HEK293 (cell line): ENCODE measurements around the gene PTPRK.

Source experiments
- INSM2 ChIP-seq: fragments of 450-650 bp; formaldehyde crosslinking; IDR thresholded peaks from 2 replicates; pipeline ENCODE4 v1.5.1; 2016; ENCODE audit warnings: missing biosample characterization, missing genetic modification characterization
- KLF16 ChIP-seq: fragments of 450-650 bp; formaldehyde crosslinking; IDR thresholded peaks from 2 replicates; pipeline ENCODE4 v1.5.1; 2017; ENCODE audit warnings: missing biosample characterization, missing genetic modification characterization
- KLF8 ChIP-seq: fragments of 450-650 bp; formaldehyde crosslinking; IDR thresholded peaks from 2 replicates; pipeline ENCODE4 v1.5.1; 2016; ENCODE audit warnings: missing biosample characterization, missing genetic modification characterization
- SETDB1 ChIP-seq: IDR thresholded peaks from one replicate; pipeline ENCODE4 v1.6.1; 2017; ENCODE audit warnings: mild to moderate bottlenecking, low read length, moderate library complexity, mixed read lengths; ENCODE audit not compliant: insufficient read length
- ZFHX2 ChIP-seq: fragments of 450-650 bp; formaldehyde crosslinking; conservative IDR thresholded peaks from 2 replicates; pipeline ENCODE4 v1.5.1; 2016; ENCODE audit warnings: missing biosample characterization, missing genetic modification characterization
- ZNF121 ChIP-seq: fragments of 450-650 bp; formaldehyde crosslinking; IDR thresholded peaks from 2 replicates; pipeline ENCODE4 v1.5.1; 2016; ENCODE audit warnings: missing biosample characterization, missing genetic modification characterization
- ZNF138 ChIP-seq: fragments of 450-650 bp; formaldehyde crosslinking; IDR thresholded peaks from 2 replicates; pipeline ENCODE4 v1.5.1; 2016; ENCODE audit warnings: missing biosample characterization, missing genetic modification characterization, borderline replicate concordance
- ZNF169 ChIP-seq: fragments of 450-650 bp; formaldehyde crosslinking; IDR thresholded peaks from 2 replicates; pipeline ENCODE4 v1.5.1; 2016; ENCODE audit warnings: missing biosample characterization, missing genetic modification characterization
- ZNF184 ChIP-seq: fragments of 450-650 bp; IDR thresholded peaks from 2 replicates; pipeline ENCODE4 v1.5.1; 2018; ENCODE audit warnings: missing biosample characterization, mild to moderate bottlenecking, missing genetic modification characterization
- ZNF2 ChIP-seq: fragments of 450-650 bp; formaldehyde crosslinking; IDR thresholded peaks from 2 replicates; pipeline ENCODE4 v1.5.1; 2016; ENCODE audit warnings: missing biosample characterization, missing genetic modification characterization
- ZNF366 ChIP-seq: fragments of 450-650 bp; formaldehyde crosslinking; conservative IDR thresholded peaks from 2 replicates; pipeline ENCODE4 v1.5.1; 2016; ENCODE audit warnings: missing biosample characterization, missing genetic modification characterization
- ZNF391 ChIP-seq: fragments of 450-650 bp; formaldehyde crosslinking; IDR thresholded peaks from 2 replicates; pipeline ENCODE4 v1.5.1; 2016; ENCODE audit warnings: low read depth, missing biosample characterization, missing genetic modification characterization, borderline replicate concordance
- ZNF560 ChIP-seq: fragments of 450-650 bp; formaldehyde crosslinking; IDR thresholded peaks from 2 replicates; pipeline ENCODE4 v1.5.1; 2017; ENCODE audit warnings: missing biosample characterization, missing genetic modification characterization, borderline replicate concordance
- ZNF571 ChIP-seq: fragments of 450-650 bp; formaldehyde crosslinking; IDR thresholded peaks from 2 replicates; pipeline ENCODE4 v1.5.0; 2017; ENCODE audit warnings: missing biosample characterization, missing genetic modification characterization
- ZNF610 ChIP-seq: fragments of 450-650 bp; formaldehyde crosslinking; IDR thresholded peaks from 2 replicates; pipeline ENCODE4 v1.5.1; 2016; ENCODE audit warnings: missing biosample characterization, missing genetic modification characterization, borderline replicate concordance
- ZNF843 ChIP-seq: fragments of 450-650 bp; formaldehyde crosslinking; IDR thresholded peaks from 2 replicates; pipeline ENCODE4 v1.5.1; 2016; ENCODE audit warnings: missing biosample characterization, missing genetic modification characterization
- ZSCAN30 ChIP-seq: fragments of 450-650 bp; IDR thresholded peaks from 2 replicates; pipeline ENCODE4 v1.5.1; 2018; ENCODE audit warnings: missing biosample characterization, mild to moderate bottlenecking, missing genetic modification characterization, moderate library complexity
- TF ChIP-seq, protein P1 (sequence below): fragments of 450-650 bp; formaldehyde crosslinking; IDR thresholded peaks from 2 replicates; pipeline ENCODE4 v1.5.1; 2017; ENCODE audit warnings: missing biosample characterization, missing genetic modification characterization
- TF ChIP-seq, protein P2 (sequence below): fragments of 450-650 bp; formaldehyde crosslinking; IDR thresholded peaks from 2 replicates; pipeline ENCODE4 v1.5.1; 2016; ENCODE audit warnings: missing biosample characterization, missing genetic modification characterization
- TF ChIP-seq, protein P3 (sequence below): fragments of 450-650 bp; formaldehyde crosslinking; IDR thresholded peaks from 2 replicates; pipeline ENCODE4 v1.5.1; 2016; ENCODE audit warnings: missing biosample characterization, missing genetic modification characterization
- TF ChIP-seq, protein P4 (sequence below): fragments of 450-650 bp; formaldehyde crosslinking; IDR thresholded peaks from 2 replicates; pipeline ENCODE4 v1.5.1; 2017; ENCODE audit warnings: missing biosample characterization, missing genetic modification characterization

Gene PTPRK

GRCh38 chr6:128511506-128511905 lies 8.9 kb downstream of the PTPRK start (continued):
- TF ChIP-seq, protein P1, sequence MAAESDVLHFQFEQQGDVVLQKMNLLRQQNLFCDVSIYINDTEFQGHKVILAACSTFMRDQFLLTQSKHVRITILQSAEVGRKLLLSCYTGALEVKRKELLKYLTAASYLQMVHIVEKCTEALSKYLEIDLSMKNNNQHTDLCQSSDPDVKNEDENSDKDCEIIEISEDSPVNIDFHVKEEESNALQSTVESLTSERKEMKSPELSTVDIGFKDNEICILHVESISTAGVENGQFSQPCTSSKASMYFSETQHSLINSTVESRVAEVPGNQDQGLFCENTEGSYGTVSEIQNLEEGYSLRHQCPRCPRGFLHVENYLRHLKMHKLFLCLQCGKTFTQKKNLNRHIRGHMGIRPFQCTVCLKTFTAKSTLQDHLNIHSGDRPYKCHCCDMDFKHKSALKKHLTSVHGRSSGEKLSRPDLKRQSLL (tag by site-specific recombination): no peak
- TF ChIP-seq, protein P2, sequence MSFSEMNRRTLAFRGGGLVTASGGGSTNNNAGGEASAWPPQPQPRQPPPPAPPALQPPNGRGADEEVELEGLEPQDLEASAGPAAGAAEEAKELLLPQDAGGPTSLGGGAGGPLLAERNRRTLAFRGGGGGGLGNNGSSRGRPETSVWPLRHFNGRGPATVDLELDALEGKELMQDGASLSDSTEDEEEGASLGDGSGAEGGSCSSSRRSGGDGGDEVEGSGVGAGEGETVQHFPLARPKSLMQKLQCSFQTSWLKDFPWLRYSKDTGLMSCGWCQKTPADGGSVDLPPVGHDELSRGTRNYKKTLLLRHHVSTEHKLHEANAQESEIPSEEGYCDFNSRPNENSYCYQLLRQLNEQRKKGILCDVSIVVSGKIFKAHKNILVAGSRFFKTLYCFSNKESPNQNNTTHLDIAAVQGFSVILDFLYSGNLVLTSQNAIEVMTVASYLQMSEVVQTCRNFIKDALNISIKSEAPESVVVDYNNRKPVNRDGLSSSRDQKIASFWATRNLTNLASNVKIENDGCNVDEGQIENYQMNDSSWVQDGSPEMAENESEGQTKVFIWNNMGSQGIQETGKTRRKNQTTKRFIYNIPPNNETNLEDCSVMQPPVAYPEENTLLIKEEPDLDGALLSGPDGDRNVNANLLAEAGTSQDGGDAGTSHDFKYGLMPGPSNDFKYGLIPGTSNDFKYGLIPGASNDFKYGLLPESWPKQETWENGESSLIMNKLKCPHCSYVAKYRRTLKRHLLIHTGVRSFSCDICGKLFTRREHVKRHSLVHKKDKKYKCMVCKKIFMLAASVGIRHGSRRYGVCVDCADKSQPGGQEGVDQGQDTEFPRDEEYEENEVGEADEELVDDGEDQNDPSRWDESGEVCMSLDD (tag by site-specific recombination): no peak
- TF ChIP-seq ZNF610 (no peak), ZNF391 (tag by site-specific recombination) (no peak), ZNF366 (no peak), ZSCAN30 (no peak), ZNF169 (tag by site-specific recombination) (no peak), ZNF121 (tag by site-specific recombination) (no peak), ZNF2 (peak; percentile 14; the same call in 1 of the 2 replicates), ZNF560 (no peak), ZNF184 (tag by site-specific recombination) (0 out of 2 replicates have a peak, but pooled peaks have one; percentile 29), ZNF571 (tag by site-specific recombination) (no peak), SETDB1 (no peak), KLF16 (tag by site-specific recombination) (no peak), KLF8 (tag by site-specific recombination) (0 out of 2 replicates have a peak, but pooled peaks have one; percentile 33), ZFHX2 (tag by site-specific recombination) (no peak), INSM2 (tag by site-specific recombination) (no peak), ZNF843 (tag by site-specific recombination) (no peak), ZNF138 (tag by site-specific recombination) (no peak)
- TF ChIP-seq, protein P3, sequence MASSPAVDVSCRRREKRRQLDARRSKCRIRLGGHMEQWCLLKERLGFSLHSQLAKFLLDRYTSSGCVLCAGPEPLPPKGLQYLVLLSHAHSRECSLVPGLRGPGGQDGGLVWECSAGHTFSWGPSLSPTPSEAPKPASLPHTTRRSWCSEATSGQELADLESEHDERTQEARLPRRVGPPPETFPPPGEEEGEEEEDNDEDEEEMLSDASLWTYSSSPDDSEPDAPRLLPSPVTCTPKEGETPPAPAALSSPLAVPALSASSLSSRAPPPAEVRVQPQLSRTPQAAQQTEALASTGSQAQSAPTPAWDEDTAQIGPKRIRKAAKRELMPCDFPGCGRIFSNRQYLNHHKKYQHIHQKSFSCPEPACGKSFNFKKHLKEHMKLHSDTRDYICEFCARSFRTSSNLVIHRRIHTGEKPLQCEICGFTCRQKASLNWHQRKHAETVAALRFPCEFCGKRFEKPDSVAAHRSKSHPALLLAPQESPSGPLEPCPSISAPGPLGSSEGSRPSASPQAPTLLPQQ (tag by site-specific recombination): no peak
- TF ChIP-seq, protein P4, sequence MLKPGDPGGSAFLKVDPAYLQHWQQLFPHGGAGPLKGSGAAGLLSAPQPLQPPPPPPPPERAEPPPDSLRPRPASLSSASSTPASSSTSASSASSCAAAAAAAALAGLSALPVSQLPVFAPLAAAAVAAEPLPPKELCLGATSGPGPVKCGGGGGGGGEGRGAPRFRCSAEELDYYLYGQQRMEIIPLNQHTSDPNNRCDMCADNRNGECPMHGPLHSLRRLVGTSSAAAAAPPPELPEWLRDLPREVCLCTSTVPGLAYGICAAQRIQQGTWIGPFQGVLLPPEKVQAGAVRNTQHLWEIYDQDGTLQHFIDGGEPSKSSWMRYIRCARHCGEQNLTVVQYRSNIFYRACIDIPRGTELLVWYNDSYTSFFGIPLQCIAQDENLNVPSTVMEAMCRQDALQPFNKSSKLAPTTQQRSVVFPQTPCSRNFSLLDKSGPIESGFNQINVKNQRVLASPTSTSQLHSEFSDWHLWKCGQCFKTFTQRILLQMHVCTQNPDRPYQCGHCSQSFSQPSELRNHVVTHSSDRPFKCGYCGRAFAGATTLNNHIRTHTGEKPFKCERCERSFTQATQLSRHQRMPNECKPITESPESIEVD: peak; percentile 71
